Right lobe of liver (tissue), 6 donors: ENCODE data around the gene RSBN1. TPM values are rescaled to one million over a fixed set of nuclear protein-coding genes. Genes with fewer than 3 reads are reported as not detected.
"Not testable (repeated sequence)": the region's sequence is repeated elsewhere in the genome, so short reads cannot be mapped to it uniquely, and the experiment has no call there.

ENCODE experiments used
- ATAC-seq, 4 donors: fragments of 200-7000 bp; cut with Tn5 transposase; one replicate each; pipeline ENCODE4 v1.9.1; 2020; ENCODE audit warnings: mild to moderate bottlenecking in 4 of 4, moderate library complexity in 4 of 4
- DNase-seq, 3 donors: peaks; one replicate each; pipeline ENCODE4 v3.0.0-alpha.2; 2020
- H3K27ac ChIP-seq, 3 donors: fragments of 200-600 bp; one replicate each; pipeline ENCODE4 v1.8.0; 2022
- H3K27me3 ChIP-seq, 2 donors: fragments of 200-600 bp; one replicate each; pipeline ENCODE4 v1.8.0; 2022
- H3K36me3 ChIP-seq, 4 donors: fragments of 200-600 bp; sonication (generic) in 1 of 4; one replicate each; pipeline versions ENCODE4 v1.5.1 to v1.8.0; 2017 to 2022; ENCODE audit warnings: control low read depth in 1 of 4
- H3K4me1 ChIP-seq, 4 donors: fragments of 200-600 bp; sonication (generic) in 1 of 4; one replicate each; pipeline versions ENCODE4 v1.5.1 to v1.8.0; 2017 to 2022; ENCODE audit warnings: control low read depth in 1 of 4
- H3K4me3 ChIP-seq, 3 donors: fragments of 200-600 bp; one replicate each; pipeline ENCODE4 v1.8.0; 2022
- H3K9me3 ChIP-seq, 4 donors: fragments of 200-600 bp; sonication (generic) in 1 of 4; one replicate each; pipeline versions ENCODE4 v1.5.1 to v1.8.0; 2017 to 2022; ENCODE audit warnings: control low read depth in 1 of 4
- CTCF ChIP-seq, 4 donors: fragments of 200-600 bp in 3 of 4; fragments of 450-650 bp in 1 of 4; IDR thresholded peaks; one replicate each; pipeline versions ENCODE4 v1.5.1 to v1.8.0; 2016 to 2022; ENCODE audit warnings: antibody characterized with exemption in 4 of 4, mild to moderate bottlenecking in 2 of 4
- POLR2A ChIP-seq: fragments of 450-650 bp; IDR thresholded peaks from one replicate; pipeline ENCODE4 v1.6.1; 2017; ENCODE audit warnings: antibody characterized with exemption, mild to moderate bottlenecking
- WGBS: methylation state at CpG from one replicate; pipeline ENCODE4 v1.1.6; 2018; ENCODE audit warnings: low coverage, low lambda C conversion rate; ENCODE audit not compliant: insufficient coverage; ENCODE audit errors: missing lambda C conversion rate; 5-methylcytosine and 5-hydroxymethylcytosine counted together
- intact Hi-C, 2 donors: fragments of 100-400 bp; cut with DNase I; formaldehyde crosslinking; loops; one replicate each; pipeline versions ENCODE4 v1.11.2 to v1.14.1; 2022
- total RNA-seq, 6 experiments: library from RNA; depleted of rRNA in 2 of 6; stranded (reverse); fragments of >200 nt in 2 of 6; fragmentation: NEBNext Ultra II Directional in 3 of 6; extraction: Animal tissue kit (Norgen Biotek cat#: 25700) in 3 of 6; gene quantifications; one replicate each; pipeline versions ENCODE4 v1.1.0 to v1.2.4, GENCODE V29; 2016 to 2023
- donor health status: DM: no; HTN: yes; CAD: no.
- donor health status: DM: no; HTN: no; CAD: no.
- donor health status: DM: no; HTN: no; CAD: no.
- donor health status: DM: no; HTN: yes; CAD: no.
- donor health status: DM: no; HTN: yes; CAD: no.

The RSBN1 gene
- total RNA-seq, 6 experiments from 2014 or later, result 4.1 to 5.9 (median 5.0) TPM

GRCh38 chr1:113759333-113760101, 52.8 kb downstream of the RSBN1 start, which contains the start of gene PHTF1:
TSS of gene PHTF1 (minus strand) at chr1:113759486. CDS start at chr1:113758703, 783 bp downstream.
- H3K4me3 ChIP-seq, result peak within 1 kb of the TSS; percentile 76 to 94 (median 85)
- H3K9me3 ChIP-seq, result no peaks in the 10 kb centered on the region
- peaks cover 0 to 11% (median 0%) of the 10 kb centered on the region in 4 donors for H3K4me1 ChIP-seq
- DNase-seq (peak; percentile 80 to 86 (median 82)), ATAC-seq (peak; percentile 77 to 87 (median 83))
- WGBS, result under 1% methylated on average over 11 of the region's 47 CpGs
- intact Hi-C loops, result no loop called here
- H3K36me3 ChIP-seq, result peaks cover 0 to 6% (median 0%) of the 10 kb centered on the region in 4 donors
- H3K27ac ChIP-seq, result peak within 1 kb of the TSS; percentile 79 to 96 (median 96)
- no peaks in the 10 kb centered on the region for H3K27me3 ChIP-seq
- TF ChIP-seq POLR2A (peak; percentile 71), CTCF (IDR thresholded peaks at IDR 0.05) (no peak)

DNA sequence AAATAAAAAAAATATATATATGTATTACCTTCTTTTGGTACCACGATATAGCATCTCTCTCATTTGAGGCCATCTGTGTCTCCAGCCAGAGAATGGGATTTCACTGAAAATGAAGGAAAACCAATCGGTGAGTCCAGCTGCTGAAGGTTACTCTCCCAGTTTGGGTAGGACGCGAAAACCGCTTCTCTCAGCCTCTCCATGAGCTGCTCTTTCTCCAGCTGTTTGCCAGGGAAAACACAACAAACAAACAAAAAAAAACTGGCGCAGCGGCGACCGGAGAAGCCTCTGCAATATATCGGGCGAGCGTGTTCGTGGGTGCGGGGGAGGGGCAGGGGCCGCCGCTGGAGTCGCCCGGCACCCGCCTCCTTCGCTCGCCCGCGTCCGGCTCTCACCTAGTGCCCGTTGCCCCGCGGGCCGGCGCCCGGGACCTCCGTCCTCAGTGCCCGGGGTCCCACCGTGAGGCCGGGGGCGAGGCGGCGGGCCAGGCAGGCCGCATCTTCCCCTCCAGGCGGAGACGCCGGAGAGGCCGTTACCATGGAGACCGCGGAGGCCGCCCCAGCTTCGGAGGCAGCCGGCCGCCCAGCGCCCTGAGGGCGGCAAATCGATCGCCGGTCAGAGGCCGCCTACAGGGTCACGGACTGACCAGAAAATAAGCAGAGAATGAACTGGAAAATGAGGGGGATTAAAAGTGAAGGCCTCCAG, 53.5 kb downstream of the RSBN1 start:
- H3K27me3 ChIP-seq, result no peaks in the 10 kb centered on the region
- H3K36me3 ChIP-seq, result peaks cover 0 to 5% (median 0%) of the 10 kb centered on the region in 4 donors
- intact Hi-C loops, result no loop called here
- H3K27ac ChIP-seq, result peak overlapping the region; percentile 79 to 96 (median 96)
- no peak for TF ChIP-seq CTCF (IDR thresholded peaks at IDR 0.05)
- TF ChIP-seq POLR2A, result no peak
- no peaks in the 10 kb centered on the region for H3K9me3 ChIP-seq
- DNase-seq (peak; percentile 83 to 89 (median 86)), ATAC-seq (peak; percentile 71 to 85 (median 83))
- peaks cover 0 to 11% (median 0%) of the 10 kb centered on the region in 4 donors for H3K4me1 ChIP-seq
- WGBS, result under 1% methylated on average over 35 of the region's 55 CpGs
- H3K4me3 ChIP-seq, result peak overlapping the region; percentile 76 to 94 (median 85)

GRCh38 chr1:113756461-113756860, 55.8 kb downstream of the RSBN1 start:
- Histone ChIP-seq H3K9me3 (no peaks in the 10 kb centered on the region), H3K27ac (no peak overlapping the region), H3K4me3 (no peak overlapping the region), H3K27me3 (no peaks in the 10 kb centered on the region), H3K36me3 (no peaks in the 10 kb centered on the region), H3K4me1 (peaks cover 0 to 11% (median 0%) of the 10 kb centered on the region in 4 donors)
- intact Hi-C loops, result no loop called here
- TF ChIP-seq CTCF (IDR thresholded peaks at IDR 0.05), result no peak
- TF ChIP-seq POLR2A, result no peak
- DNase-seq, result no peak
- 88% methylated on average over 1 of the region's 1 CpG for WGBS
- no peak for ATAC-seq

GRCh38 chr1:113753333-113753732, 58.9 kb downstream of the RSBN1 start:
- ATAC-seq, H3K27ac ChIP-seq, H3K27me3 ChIP-seq, H3K9me3 ChIP-seq, intact Hi-C loops, H3K4me3 ChIP-seq, H3K36me3 ChIP-seq, DNase-seq: not testable (repeated sequence)
- 95% methylated on average over 4 of the region's 6 CpGs for WGBS
- H3K4me1 ChIP-seq, result peaks cover 0 to 11% (median 0%) of the 10 kb centered on the region in 4 donors

DNA sequence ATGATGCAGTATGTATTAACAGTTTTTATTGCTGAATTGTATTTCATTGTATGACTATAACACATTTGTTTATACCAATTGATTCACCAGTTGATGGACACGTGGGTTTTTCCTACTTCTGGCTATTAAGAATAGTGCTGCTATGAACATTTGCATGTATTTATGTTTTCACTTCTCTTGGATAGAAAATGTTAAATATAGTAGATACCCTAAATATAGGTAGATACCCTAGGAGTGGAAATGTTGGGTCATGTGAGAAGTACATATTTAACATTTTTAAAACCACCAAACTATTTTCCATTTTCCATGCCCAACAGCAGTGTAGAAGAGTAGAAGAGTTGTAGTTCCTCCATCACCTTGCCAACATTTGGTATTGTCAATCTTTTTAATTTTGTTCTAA, 60.8 kb downstream of the RSBN1 start:
- Histone ChIP-seq H3K4me1 (peaks cover 0 to 5% (median 0%) of the 10 kb centered on the region in 4 donors), H3K27me3 (no peaks in the 10 kb centered on the region), H3K9me3 (no peaks in the 10 kb centered on the region), H3K4me3 (no peak overlapping the region), H3K27ac (no peak overlapping the region), H3K36me3 (peaks cover 0 to 5% (median 0%) of the 10 kb centered on the region in 4 donors)
- DNase-seq (no peak), ATAC-seq (no peak)
- TF ChIP-seq POLR2A (no peak), CTCF (IDR thresholded peaks at IDR 0.05) (no peak)
- 73% methylated on average over 1 of the region's 1 CpG for WGBS
- intact Hi-C loops, result no loop called here
